ENCODE results near the gene WNT1.
A peak's percentile ranks its signal among the peaks of the same experiment; 100 is the strongest.

WNT1 gene

GRCh38 chr12:48982397-48983080 lies 4.4 kb downstream of the WNT1 start:
- no peak for DNase-seq

- no peak for DNase-seq
Measured at GRCh38 chr12:48985475-48985897, 7.4 kb downstream of the WNT1 start.

GRCh38 chr12:48985901-48986300 lies 7.8 kb downstream of the WNT1 start:
- DNase-seq: no peak

GRCh38 chr12:48986720-48987291 lies 8.7 kb downstream of the WNT1 start:
- no peak for DNase-seq

- peak; percentile 72 for DNase-seq
Measured at GRCh38 chr12:48988030-48988649, 10.0 kb downstream of the WNT1 start.

- no peak for DNase-seq
Measured at GRCh38 chr12:48990552-48990951, 12.4 kb downstream of the WNT1 start.

- no peak for DNase-seq
Measured at GRCh38 chr12:48991247-48992050, 13.3 kb downstream of the WNT1 start.

GRCh38 chr12:48993787-48994186 lies 15.7 kb downstream of the WNT1 start:
- DNase-seq: no peak

GRCh38 chr12:48994224-48995085 lies 16.3 kb downstream of the WNT1 start:
- DNase-seq: no peak

- peak; percentile 44 for DNase-seq
Measured at GRCh38 chr12:48995086-48995879, 17.2 kb downstream of the WNT1 start.

GRCh38 chr12:48996794-48997718 lies 18.9 kb downstream of the WNT1 start:
- peak; percentile 62 for DNase-seq

GRCh38 chr12:48997719-48998496 lies 19.8 kb downstream of the WNT1 start:
- no peak for DNase-seq

- DNase-seq: peak; percentile 13
Measured at GRCh38 chr12:48998497-48999353, 20.6 kb downstream of the WNT1 start.

GRCh38 chr12:48999371-49000131 lies 21.4 kb downstream of the WNT1 start, which contains the start of gene DDN:
Gene DDN (minus strand): TSS chr12:48999375. CDS start chr12:48999287, 88 bp downstream.
- DNase-seq: peak; percentile 50

- no peak for DNase-seq
Measured at GRCh38 chr12:49000346-49000745, 22.2 kb downstream of the WNT1 start.

GRCh38 chr12:49008943-49009342 lies 30.8 kb downstream of the WNT1 start:
- DNase-seq: no peak

GRCh38 chr12:49010092-49010668 lies 32.1 kb downstream of the WNT1 start:
- no peak for DNase-seq
